ENCODE data around the gene MBP.

The MBP gene

DNA sequence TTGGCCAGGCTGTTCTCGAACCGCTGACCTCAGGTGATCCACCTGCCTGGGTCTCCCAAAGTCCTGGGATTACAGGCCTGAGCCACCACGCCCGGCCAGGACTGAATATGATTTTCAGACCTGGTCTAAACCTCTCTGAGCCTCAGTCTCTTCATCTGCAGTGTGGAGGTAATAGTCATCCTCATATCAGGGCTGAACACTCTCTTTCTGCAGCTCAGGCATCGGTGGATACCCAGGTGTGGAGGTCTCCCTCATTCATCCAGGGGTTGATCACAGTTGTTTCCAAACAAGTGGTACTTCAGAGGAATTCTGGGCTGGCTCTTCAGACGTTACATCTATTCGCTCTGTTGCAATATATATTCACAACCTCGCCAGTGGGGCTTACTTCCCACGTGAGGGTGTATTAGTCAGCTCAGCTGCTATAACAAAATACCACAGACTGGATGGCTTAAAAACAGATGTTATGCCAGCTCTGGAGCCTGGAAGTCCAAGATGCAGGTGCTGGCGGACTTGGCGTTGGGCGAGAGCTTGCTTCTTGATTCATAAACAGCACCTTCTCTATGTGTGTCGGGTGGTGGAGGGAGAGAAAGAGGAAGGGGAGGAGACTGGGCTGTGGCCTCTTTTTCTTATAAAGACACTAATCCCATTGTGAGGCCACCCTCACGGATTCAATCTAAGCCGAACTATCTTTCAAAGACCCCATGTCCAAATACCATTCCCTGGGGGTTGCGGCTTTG is 2.9 kb upstream of the MBP start:
- TF ChIP-seq, protein P1, sequence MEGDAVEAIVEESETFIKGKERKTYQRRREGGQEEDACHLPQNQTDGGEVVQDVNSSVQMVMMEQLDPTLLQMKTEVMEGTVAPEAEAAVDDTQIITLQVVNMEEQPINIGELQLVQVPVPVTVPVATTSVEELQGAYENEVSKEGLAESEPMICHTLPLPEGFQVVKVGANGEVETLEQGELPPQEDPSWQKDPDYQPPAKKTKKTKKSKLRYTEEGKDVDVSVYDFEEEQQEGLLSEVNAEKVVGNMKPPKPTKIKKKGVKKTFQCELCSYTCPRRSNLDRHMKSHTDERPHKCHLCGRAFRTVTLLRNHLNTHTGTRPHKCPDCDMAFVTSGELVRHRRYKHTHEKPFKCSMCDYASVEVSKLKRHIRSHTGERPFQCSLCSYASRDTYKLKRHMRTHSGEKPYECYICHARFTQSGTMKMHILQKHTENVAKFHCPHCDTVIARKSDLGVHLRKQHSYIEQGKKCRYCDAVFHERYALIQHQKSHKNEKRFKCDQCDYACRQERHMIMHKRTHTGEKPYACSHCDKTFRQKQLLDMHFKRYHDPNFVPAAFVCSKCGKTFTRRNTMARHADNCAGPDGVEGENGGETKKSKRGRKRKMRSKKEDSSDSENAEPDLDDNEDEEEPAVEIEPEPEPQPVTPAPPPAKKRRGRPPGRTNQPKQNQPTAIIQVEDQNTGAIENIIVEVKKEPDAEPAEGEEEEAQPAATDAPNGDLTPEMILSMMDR (IDR thresholded peaks at IDR 0.05; ENCODE audit: control insufficient read depth, extremely low read depth, insufficient read depth) = no peak
- no peak overlapping the region for H3K4me3 ChIP-seq (ENCODE audit: low read depth, low read length)
- DNase-seq (ENCODE audit: low read depth) = no peak

DNA sequence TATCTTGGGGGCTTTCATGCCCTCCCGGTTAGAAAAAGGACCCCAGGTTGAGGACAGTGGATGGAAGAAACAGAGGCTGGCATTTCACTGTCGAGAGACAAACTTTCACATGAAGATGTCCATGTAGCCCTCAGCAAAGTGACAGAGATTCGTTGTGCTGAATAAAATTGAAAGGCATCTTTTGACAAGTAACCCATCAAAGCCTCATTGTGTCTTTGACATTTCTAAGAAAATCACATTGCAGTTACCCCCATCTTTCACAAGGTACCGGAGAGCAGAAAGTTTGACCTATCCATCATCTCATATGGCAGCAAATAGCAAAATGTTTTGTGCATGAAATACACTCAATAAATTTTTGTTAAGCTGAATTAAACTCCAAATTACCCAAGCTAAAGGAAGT is 2.0 kb upstream of the MBP start:
- DNase-seq (ENCODE audit: low read depth) = no peak
- TF ChIP-seq, protein P1 (IDR thresholded peaks at IDR 0.05; ENCODE audit: control insufficient read depth, extremely low read depth, insufficient read depth) = no peak
- H3K4me3 ChIP-seq (ENCODE audit: low read depth, low read length) = no peak overlapping the region

GRCh38 chr18:77133835-77134496 is 1.4 kb upstream of the MBP start:
- TF ChIP-seq, protein P1 (IDR thresholded peaks at IDR 0.05; ENCODE audit: control insufficient read depth, extremely low read depth, insufficient read depth) = no peak
- H3K4me3 ChIP-seq (ENCODE audit: low read depth, low read length) = no peak overlapping the region
- no peak for DNase-seq (ENCODE audit: low read depth)

- peak overlapping the region; percentile 78 for H3K4me3 ChIP-seq (ENCODE audit: low read depth, low read length)
- TF ChIP-seq, protein P1 (IDR thresholded peaks at IDR 0.05; ENCODE audit: control insufficient read depth, extremely low read depth, insufficient read depth) = no peak
- DNase-seq (ENCODE audit: low read depth) = no peak
Measured at GRCh38 chr18:77133051-77133834, 660 bp upstream of the MBP start.

DNA sequence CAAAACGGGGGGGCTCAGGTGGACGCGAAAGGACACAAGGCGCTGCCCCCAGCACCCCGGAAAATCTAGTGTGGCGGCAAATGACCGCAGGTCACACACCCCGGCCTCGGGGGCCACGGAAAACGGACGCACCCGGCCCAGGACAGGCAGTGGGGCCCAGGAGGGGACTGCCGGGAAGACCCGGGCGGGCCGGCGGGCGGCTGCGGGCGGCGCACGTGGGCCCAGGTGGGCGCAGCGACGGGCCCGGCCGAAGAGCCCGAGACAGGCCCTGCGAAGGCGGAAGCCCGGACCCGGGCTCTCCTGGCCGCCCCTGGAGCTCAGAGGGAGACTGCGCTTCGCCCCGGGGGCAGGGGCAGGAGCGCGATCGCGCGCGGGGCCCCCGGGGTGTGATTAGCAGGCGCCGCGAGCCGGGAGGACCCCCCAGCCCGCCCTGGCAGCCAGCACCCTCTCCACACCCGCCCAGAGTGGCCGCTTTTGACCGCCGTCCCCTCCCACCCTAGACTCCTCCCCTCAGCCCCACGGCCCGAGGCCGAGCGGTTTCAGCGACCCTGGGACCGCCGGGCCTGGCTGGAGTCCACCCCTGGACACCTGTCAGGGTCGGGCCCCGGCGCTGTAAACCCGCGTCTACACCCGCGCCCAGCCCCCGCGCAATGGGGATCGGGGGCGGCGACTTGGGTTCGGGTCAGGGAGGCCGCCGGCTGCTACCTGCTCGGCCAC is 773 bp downstream of the MBP start:
- TF ChIP-seq, protein P1 (IDR thresholded peaks at IDR 0.05; ENCODE audit: control insufficient read depth, extremely low read depth, insufficient read depth) = no peak
- no peak for DNase-seq (ENCODE audit: low read depth)
- peak overlapping the region; percentile 78 for H3K4me3 ChIP-seq (ENCODE audit: low read depth, low read length)

- DNase-seq (ENCODE audit: low read depth) = no peak
- TF ChIP-seq, protein P1 (IDR thresholded peaks at IDR 0.05; ENCODE audit: control insufficient read depth, extremely low read depth, insufficient read depth) = no peak
- H3K4me3 ChIP-seq (ENCODE audit: low read depth, low read length) = peak overlapping the region; percentile 78
Measured at GRCh38 chr18:77131100-77131651, 1.4 kb downstream of the MBP start.
